ENCODE results near the gene SH3BP2.

The SH3BP2 gene

GRCh38 chr4:2858451-2859217, 65.7 kb downstream of the SH3BP2 start:
- DNase-seq, result no peak

- DNase-seq, result no peak
Observed at GRCh38 chr4:2859514-2859913, 66.6 kb downstream of the SH3BP2 start.

GRCh38 chr4:2860391-2861348, 67.8 kb downstream of the SH3BP2 start:
- no peak for DNase-seq

GRCh38 chr4:2861631-2862436, 68.9 kb downstream of the SH3BP2 start:
- no peak for DNase-seq

- no peak for DNase-seq
Observed at GRCh38 chr4:2862528-2862927, 69.6 kb downstream of the SH3BP2 start.

- no peak for DNase-seq
Observed at GRCh38 chr4:2863649-2864048, 70.8 kb downstream of the SH3BP2 start.

- DNase-seq, result no peak
Observed at GRCh38 chr4:2865196-2865780, 72.4 kb downstream of the SH3BP2 start.

- DNase-seq, result no peak
Observed at GRCh38 chr4:2866160-2866861, 73.4 kb downstream of the SH3BP2 start.

GRCh38 chr4:2866891-2867290, 74.0 kb downstream of the SH3BP2 start:
- no peak for DNase-seq

- DNase-seq, result peak; percentile 56
Observed at GRCh38 chr4:2867758-2868491, 75.0 kb downstream of the SH3BP2 start.

GRCh38 chr4:2868877-2869487, 76.1 kb downstream of the SH3BP2 start:
- no peak for DNase-seq

GRCh38 chr4:2869659-2870058, 76.8 kb downstream of the SH3BP2 start:
- no peak for DNase-seq

- DNase-seq, result no peak
Observed at GRCh38 chr4:2870082-2870481, 77.2 kb downstream of the SH3BP2 start.

- no peak for DNase-seq
Observed at GRCh38 chr4:2871466-2871865, 78.6 kb downstream of the SH3BP2 start.

- no peak for DNase-seq
Observed at GRCh38 chr4:2871911-2872310, 79.0 kb downstream of the SH3BP2 start.

GRCh38 chr4:2873329-2873728, 80.4 kb downstream of the SH3BP2 start:
- no peak for DNase-seq

GRCh38 chr4:2874861-2875260, 82.0 kb downstream of the SH3BP2 start:
- DNase-seq, result no peak

GRCh38 chr4:2875556-2875955, 82.7 kb downstream of the SH3BP2 start:
- no peak for DNase-seq

- DNase-seq, result no peak
Observed at GRCh38 chr4:2878346-2878745, 85.5 kb downstream of the SH3BP2 start.

- DNase-seq, result no peak
Observed at GRCh38 chr4:2879026-2879425, 86.1 kb downstream of the SH3BP2 start.

GRCh38 chr4:2881431-2881830, 88.5 kb downstream of the SH3BP2 start:
- no peak for DNase-seq
